Endothelial cell of umbilical vein (primary cell): ENCODE measurements around the gene GLCE. TPM values are rescaled to one million over a fixed set of nuclear protein-coding genes. Genes with fewer than 3 reads are reported as not detected.

Source experiments
- BruUV-seq: library from RNA; stranded (reverse); fragments of 400-500 nt; replicated peaks from 2 replicates; lab custom pipeline; 2021; lab: Mats Ljungman, UMichigan
- CTCF ChIA-PET: fragments of 300-600, 350-600 bp; sonication (Branson Sonifier 250); formaldehyde crosslinking; loops from one replicate; lab custom pipeline; 2021; ENCODE audit warnings: antibody characterized with exemption, inconsistent platforms; lab: Charles Lee
- POLR2A ChIA-PET: fragments of 300-600, 350-600 bp; sonication (Branson Sonifier 250); formaldehyde crosslinking; loops from one replicate; lab custom pipeline; 2021; ENCODE audit warnings: antibody characterized with exemption, inconsistent platforms; lab: Charles Lee
- DNase-seq: peaks from one replicate; pipeline ENCODE4 v3.0.0-alpha.2; 2011; ENCODE audit warnings: low read depth, low spot score
- FAIRE-seq: peaks from 2 replicates; lab custom pipeline; 2011; peaks lifted over from hg19 to GRCh38; lab: Jason Lieb, UNC
- H2AFZ ChIP-seq: 2 replicates; pipeline ENCODE4 v1.6.0; 2012; ENCODE audit warnings: low read depth, low read length, control low read depth, inconsistent platforms
- H3K27ac ChIP-seq: 2 replicates; pipeline ENCODE4 v1.5.1; 2011; ENCODE audit warnings: low read depth, mild to moderate bottlenecking, control low read depth, low read length, moderate library complexity; ENCODE audit not compliant: insufficient read depth
- H3K27me3 ChIP-seq, 2 experiments: 2 replicates each; pipeline versions ENCODE4 v1.6.0 to v1.6.1; 2011; ENCODE audit warnings: low read length in 2 of 2, mixed read lengths in 1 of 2; ENCODE audit not compliant: control insufficient read depth in 2 of 2, insufficient read depth in 2 of 2
- H3K36me3 ChIP-seq, 2 experiments: 2 replicates in 1 of 2; 3 replicates in 1 of 2; pipeline ENCODE4 v1.5.1; 2011; ENCODE audit warnings: low read length in 2 of 2, mild to moderate bottlenecking in 1 of 2, moderate library complexity in 1 of 2; ENCODE audit not compliant: control insufficient read depth in 2 of 2, insufficient read depth in 2 of 2; ENCODE audit errors: extremely low read depth in 1 of 2
- H3K4me1 ChIP-seq: 3 replicates; pipeline ENCODE4 v1.5.1; 2011; ENCODE audit warnings: mild to moderate bottlenecking, low read length; ENCODE audit not compliant: control insufficient read depth, insufficient read depth; ENCODE audit errors: extremely low read depth
- H3K4me2 ChIP-seq: 2 replicates; pipeline ENCODE4 v1.6.1; 2011; ENCODE audit warnings: low read length, control low read depth, mixed read lengths; ENCODE audit not compliant: insufficient read depth
- H3K4me3 ChIP-seq, 3 experiments: fragments of 200-600 bp in 1 of 3; sonication (generic), shearing (Covaris generic) in 1 of 3; replicated peaks in 1 of 3; 2 replicates each; pipeline ENCODE4 v1.5.1; 2011 to 2016; ENCODE audit warnings: control low read depth in 3 of 3, low read length in 3 of 3, mild to moderate bottlenecking in 2 of 3, inconsistent platforms in 1 of 3, low read depth in 1 of 3, moderate library complexity in 1 of 3; ENCODE audit not compliant: insufficient read depth in 1 of 3
- H3K79me2 ChIP-seq: 2 replicates; pipeline ENCODE4 v1.6.0; 2012; ENCODE audit warnings: low read length, inconsistent platforms; ENCODE audit not compliant: control insufficient read depth, insufficient read depth
- H3K9ac ChIP-seq: replicated peaks from 2 replicates; pipeline ENCODE3; 2011; ENCODE audit warnings: low read length, control low read depth; ENCODE audit not compliant: insufficient read depth; ENCODE audit errors: extremely low read depth
- H3K9me1 ChIP-seq: replicated peaks from 3 replicates; pipeline ENCODE4 v1.6.0; 2011; ENCODE audit warnings: mild to moderate bottlenecking, low read length; ENCODE audit not compliant: control insufficient read depth, insufficient read depth; ENCODE audit errors: extremely low read depth
- H3K9me3 ChIP-seq: replicated peaks from 2 replicates; pipeline ENCODE4 v1.5.1; 2012; ENCODE audit warnings: low read length, inconsistent platforms; ENCODE audit not compliant: control insufficient read depth, insufficient read depth
- H4K20me1 ChIP-seq: replicated peaks from 2 replicates; pipeline ENCODE3; 2011; ENCODE audit warnings: mild to moderate bottlenecking, low read length; ENCODE audit not compliant: control insufficient read depth, insufficient read depth; ENCODE audit errors: extremely low read depth
- CTCF ChIP-seq, 2 donors: IDR thresholded peaks; 1 replicate in 1 of 2; 2 replicates in 1 of 2; pipeline ENCODE4 v1.5.1; 2011; ENCODE audit warnings: low read length in 2 of 2, mild to moderate bottlenecking in 2 of 2, moderate library complexity in 2 of 2, control low read depth in 1 of 2, inconsistent platforms in 1 of 2, low read depth in 1 of 2; ENCODE audit not compliant: insufficient read depth in 1 of 2; ENCODE audit errors: extremely low read depth in 1 of 2
- EZH2 ChIP-seq: IDR thresholded peaks from 2 replicates; pipeline ENCODE4 v1.6.1; 2012; ENCODE audit warnings: borderline replicate concordance, low read depth, mild to moderate bottlenecking, moderate library complexity, low read length, inconsistent platforms; ENCODE audit not compliant: severe bottlenecking
- FOS ChIP-seq: IDR thresholded peaks from 2 replicates; pipeline ENCODE4 v1.6.1; 2011; ENCODE audit warnings: mild to moderate bottlenecking, low read length, moderate library complexity, borderline replicate concordance; ENCODE audit not compliant: insufficient read depth
- GATA2 ChIP-seq: IDR thresholded peaks from 2 replicates; pipeline ENCODE4 v1.7.0; 2011; ENCODE audit warnings: low read depth, mild to moderate bottlenecking, moderate library complexity, mixed read lengths, low read length; ENCODE audit not compliant: insufficient read length, insufficient read depth
- JUN ChIP-seq: IDR thresholded peaks from 2 replicates; pipeline ENCODE4 v1.6.1; 2011; ENCODE audit warnings: borderline replicate concordance, low read depth; ENCODE audit not compliant: insufficient read length, insufficient read depth
- MYC ChIP-seq: IDR thresholded peaks from one replicate; pipeline ENCODE4 v1.6.1; 2011; ENCODE audit warnings: mild to moderate bottlenecking, low read depth, low read length
- POLR2A ChIP-seq: IDR thresholded peaks from 2 replicates; pipeline ENCODE4 v1.6.1; 2012; ENCODE audit warnings: low read depth, mild to moderate bottlenecking, control low read depth, low read length
- POLR2AphosphoS5 ChIP-seq: IDR thresholded peaks from 2 replicates; pipeline ENCODE4 v1.6.1; 2012; ENCODE audit warnings: low read depth, mild to moderate bottlenecking, control low read depth, low read length, moderate library complexity; ENCODE audit not compliant: insufficient read depth
- dilution Hi-C: fragments of 300-500 bp; cut with MboI; formaldehyde crosslinking; loops from one replicate; pipeline ENCODE4 v1.15.0; 2019; ENCODE audit warnings: low sequenced_read_pairs; ENCODE audit not compliant: extremely low pct_ligation_motif_present
- intact Hi-C: fragments of 100-400 bp; cut with micrococcal nuclease; formaldehyde crosslinking; loops from one replicate; pipeline ENCODE4 v1.10.0; 2022
- polyA plus RNA-seq, 4 experiments: library from polyadenylated mRNA; depleted of rRNA in 3 of 4; stranded (reverse) in 3 of 4; unstranded in 1 of 4; fragments of >200 nt; gene quantifications; 2 replicates each; pipeline versions ENCODE4 v1.2.1 to v1.2.3, GENCODE V29; 2011 to 2012; ENCODE audit warnings: missing spikeins in 1 of 4
- total RNA-seq: library from RNA; stranded (reverse); gene quantifications from 2 replicates; pipeline ENCODE4 v1.2.3, GENCODE V29; 2021
- TF ChIP-seq, protein P1 (sequence below): IDR thresholded peaks from 2 replicates; pipeline ENCODE4 v1.6.1; 2011; ENCODE audit not compliant: insufficient read depth, insufficient read length

Gene GLCE
- total and polyA plus RNA-seq, 2 donors (not counting 3 experiments of a cell fraction or from before 2014, with no cell fraction given), result 48.1 to 86.6 TPM

GRCh38 chr15:69282104-69282743, 121.8 kb downstream of the GLCE start:
- no peaks in the 10 kb centered on the region for H4K20me1 ChIP-seq
- H2AFZ ChIP-seq, result no peak overlapping the region
- dilution Hi-C loops (no loop called here), intact Hi-C loops (no loop called here)
- no peak overlapping the region for H3K9ac ChIP-seq
- no peaks in the 10 kb centered on the region for H3K9me3 ChIP-seq
- no peak overlapping the region for H3K27ac ChIP-seq
- DNase-seq (no peak), FAIRE-seq (no peak)
- H3K9me1 ChIP-seq, result no peaks in the 10 kb centered on the region
- CTCF ChIA-PET, result interaction anchor here (0.8 kb wide), 1 partner anchor 223 kb away, joined by 3 read pairs; no protein-coding TSS in a partner anchor
- TF ChIP-seq POLR2A (no peak), POLR2AphosphoS5 (no peak), MYC (no peak), EZH2 (no peak), GATA2 (no peak), JUN (no peak), FOS (no peak), CTCF (IDR thresholded peaks at IDR 0.05; ENCODE audit: extremely low read depth in 1 of 2, insufficient read depth in 1 of 2, low read depth in 1 of 2, low read length in 2 of 2) (no peak)
- TF ChIP-seq, protein P1, sequence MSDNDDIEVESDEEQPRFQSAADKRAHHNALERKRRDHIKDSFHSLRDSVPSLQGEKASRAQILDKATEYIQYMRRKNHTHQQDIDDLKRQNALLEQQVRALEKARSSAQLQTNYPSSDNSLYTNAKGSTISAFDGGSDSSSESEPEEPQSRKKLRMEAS, result no peak
- H3K79me2 ChIP-seq, result no peaks in the 10 kb centered on the region
- H3K4me1 ChIP-seq, result no peaks in the 10 kb centered on the region
- H3K27me3 ChIP-seq, result no peaks in the 10 kb centered on the region
- no peak overlapping the region for H3K4me2 ChIP-seq
- POLR2A ChIA-PET, result no interaction called here
- H3K4me3 ChIP-seq, result no peak overlapping the region
- no TSS peak for BruUV-seq
- no peaks in the 10 kb centered on the region for H3K36me3 ChIP-seq
